ENCODE results near the gene GIPC3. TPM values are rescaled to one million over a fixed set of nuclear protein-coding genes. Genes with fewer than 3 reads are reported as not detected.
"Not testable (repeated sequence)": the region's sequence is repeated elsewhere in the genome, so short reads cannot be mapped to it uniquely, and the experiment has no call there.

The GIPC3 gene
- total RNA-seq, 1 donor from 2014 or later: 0.75 TPM

GRCh38 chr19:3549816-3550215, 35.5 kb upstream of the GIPC3 start:
- ATAC-seq (no peak), DNase-seq (ENCODE audit: low spot score) (no peak)

GRCh38 chr19:3550947-3551791, 34.1 kb upstream of the GIPC3 start:
- no peak for ATAC-seq
- DNase-seq (ENCODE audit: low spot score): no peak

- DNase-seq (ENCODE audit: low spot score) (no peak), ATAC-seq (no peak)
Observed at GRCh38 chr19:3551792-3552095, 33.5 kb upstream of the GIPC3 start.

- ATAC-seq: no peak
- no peak for DNase-seq (ENCODE audit: low spot score)
Observed at GRCh38 chr19:3554254-3555083, 30.8 kb upstream of the GIPC3 start.

- ATAC-seq: no peak
- no peak for DNase-seq (ENCODE audit: low spot score)
Observed at GRCh38 chr19:3555653-3556422, 29.4 kb upstream of the GIPC3 start.

GRCh38 chr19:3556423-3556977, 28.8 kb upstream of the GIPC3 start:
- no peak for ATAC-seq
- no peak for DNase-seq (ENCODE audit: low spot score)

GRCh38 chr19:3556978-3557460, 28.3 kb upstream of the GIPC3 start:
- no peak for DNase-seq (ENCODE audit: low spot score)
- peak; percentile 35 for ATAC-seq

GRCh38 chr19:3557461-3558248, 27.6 kb upstream of the GIPC3 start, which contains the start of gene MFSD12:
Gene MFSD12, minus strand, starts transcription at chr19:3557586. Its CDS starts 183 bp downstream, at chr19:3557403.
- DNase-seq (ENCODE audit: low spot score) (peak; percentile 96), ATAC-seq (peak; percentile 93)

GRCh38 chr19:3563709-3564524, 21.4 kb upstream of the GIPC3 start:
- ATAC-seq: peak; percentile 20
- no peak for DNase-seq (ENCODE audit: low spot score)

GRCh38 chr19:3565139-3565538, 20.1 kb upstream of the GIPC3 start:
- DNase-seq (ENCODE audit: low spot score) (no peak), ATAC-seq (no peak)

GRCh38 chr19:3570042-3570441, 15.2 kb upstream of the GIPC3 start:
- DNase-seq (ENCODE audit: low spot score); ATAC-seq: not testable (repeated sequence)

GRCh38 chr19:3570606-3571011, 14.7 kb upstream of the GIPC3 start:
- no peak for DNase-seq (ENCODE audit: low spot score)
- ATAC-seq: no peak

GRCh38 chr19:3572132-3572854, 13.0 kb upstream of the GIPC3 start:
- ATAC-seq: peak; percentile 92
- peak; percentile 100 for DNase-seq (ENCODE audit: low spot score)

- DNase-seq (ENCODE audit: low spot score) (no peak), ATAC-seq (peak; percentile 3)
Observed at GRCh38 chr19:3572855-3573161, 12.5 kb upstream of the GIPC3 start, which contains the start of gene HMG20B. Gene HMG20B, plus strand, starts transcription at chr19:3572944. Its CDS starts 366 bp downstream, at chr19:3573310.

- DNase-seq (ENCODE audit: low spot score) (no peak), ATAC-seq (peak; percentile 9)
Observed at GRCh38 chr19:3573162-3573857, 12.0 kb upstream of the GIPC3 start.

- ATAC-seq: peak; percentile 56
- DNase-seq (ENCODE audit: low spot score): peak; percentile 89
Observed at GRCh38 chr19:3573858-3574637, 11.2 kb upstream of the GIPC3 start.

- DNase-seq (ENCODE audit: low spot score) (no peak), ATAC-seq (no peak)
Observed at GRCh38 chr19:3575260-3575741, 10.0 kb upstream of the GIPC3 start.

Measured in left lobe of liver (tissue), 2 donors.